ENCODE measurements around the gene NTN1. TPM values are rescaled to one million over a fixed set of nuclear protein-coding genes. Genes with fewer than 3 reads are reported as not detected.

NTN1 gene
- total RNA-seq, 4 donors from 2014 or later, result 5.9 to 11.6 (median 8.5) TPM

DNA sequence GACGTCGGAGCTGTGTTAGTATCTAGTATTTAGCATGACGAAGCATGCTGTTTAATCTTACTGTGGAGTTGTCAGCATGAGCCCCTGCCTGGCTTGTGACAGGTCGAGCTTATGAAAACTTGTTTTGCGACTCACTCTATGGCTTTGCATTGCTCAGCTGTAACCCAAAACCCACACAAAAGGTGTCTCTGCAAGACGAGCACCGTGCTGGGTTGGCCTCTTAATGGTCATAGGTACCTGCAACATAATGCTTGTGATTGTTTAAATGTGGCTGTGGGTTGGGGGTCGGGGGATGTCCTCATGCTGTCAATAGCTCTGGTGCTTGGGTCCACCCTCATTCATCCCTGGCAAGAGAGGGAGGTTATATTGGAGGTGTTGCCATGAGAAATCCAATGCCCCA is 5.4 kb downstream of the NTN1 start:
- intact Hi-C loops (cut with DNase I; ENCODE audit: low total_unique reads), result no loop called here
- WGBS, 2 donors, result 82 to 83% methylated on average over 8 of the region's 8 CpGs
- no peak for DNase-seq (ENCODE audit: low spot score in 2 of 2)
- no peak overlapping the region for H3K4me3 ChIP-seq (ENCODE audit: low read depth, poor library complexity, severe bottlenecking)
- no peak for TF ChIP-seq POLR2A (IDR thresholded peaks at IDR 0.05)
- TF ChIP-seq, protein P1, sequence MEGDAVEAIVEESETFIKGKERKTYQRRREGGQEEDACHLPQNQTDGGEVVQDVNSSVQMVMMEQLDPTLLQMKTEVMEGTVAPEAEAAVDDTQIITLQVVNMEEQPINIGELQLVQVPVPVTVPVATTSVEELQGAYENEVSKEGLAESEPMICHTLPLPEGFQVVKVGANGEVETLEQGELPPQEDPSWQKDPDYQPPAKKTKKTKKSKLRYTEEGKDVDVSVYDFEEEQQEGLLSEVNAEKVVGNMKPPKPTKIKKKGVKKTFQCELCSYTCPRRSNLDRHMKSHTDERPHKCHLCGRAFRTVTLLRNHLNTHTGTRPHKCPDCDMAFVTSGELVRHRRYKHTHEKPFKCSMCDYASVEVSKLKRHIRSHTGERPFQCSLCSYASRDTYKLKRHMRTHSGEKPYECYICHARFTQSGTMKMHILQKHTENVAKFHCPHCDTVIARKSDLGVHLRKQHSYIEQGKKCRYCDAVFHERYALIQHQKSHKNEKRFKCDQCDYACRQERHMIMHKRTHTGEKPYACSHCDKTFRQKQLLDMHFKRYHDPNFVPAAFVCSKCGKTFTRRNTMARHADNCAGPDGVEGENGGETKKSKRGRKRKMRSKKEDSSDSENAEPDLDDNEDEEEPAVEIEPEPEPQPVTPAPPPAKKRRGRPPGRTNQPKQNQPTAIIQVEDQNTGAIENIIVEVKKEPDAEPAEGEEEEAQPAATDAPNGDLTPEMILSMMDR (IDR thresholded peaks at IDR 0.05), result no peak

DNA sequence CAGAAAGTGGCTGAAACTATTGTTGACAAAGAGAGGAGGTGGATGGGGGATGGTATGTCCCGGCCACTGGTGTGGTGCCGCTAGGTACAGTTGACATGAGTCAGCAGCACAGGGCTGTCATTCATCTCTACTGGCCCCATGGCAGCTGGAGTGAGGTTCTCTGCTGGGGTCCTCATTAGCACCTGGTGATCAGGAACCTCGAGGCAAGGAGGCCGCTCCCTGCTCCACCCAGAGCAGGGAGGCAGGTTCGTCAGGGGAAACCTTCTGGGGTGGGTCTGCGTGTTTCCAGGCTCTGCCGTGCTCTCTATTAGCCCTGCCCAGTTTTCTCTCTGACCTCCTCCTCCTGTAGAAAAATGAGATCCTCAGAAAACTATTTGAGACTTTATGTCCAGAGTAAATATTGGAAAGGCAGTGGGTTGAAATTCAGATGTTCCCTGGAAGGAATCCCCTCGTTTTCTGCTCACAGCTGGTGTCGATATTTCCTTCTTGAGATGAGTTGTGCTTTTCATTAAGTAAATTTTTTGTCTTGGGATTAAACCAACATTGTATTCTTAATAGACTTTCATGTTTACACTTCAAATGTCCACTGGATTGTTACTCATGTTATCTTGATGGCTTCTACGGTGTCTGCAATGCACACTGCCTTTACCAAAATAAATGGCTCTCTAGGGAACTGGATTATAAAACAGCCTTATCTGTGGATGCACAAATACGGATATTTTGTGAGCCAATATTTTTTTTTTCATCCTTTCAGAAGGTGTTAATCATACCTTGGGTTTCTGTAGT is 7.1 kb downstream of the NTN1 start:
- TF ChIP-seq POLR2A (IDR thresholded peaks at IDR 0.05), result no peak
- TF ChIP-seq, protein P1 (IDR thresholded peaks at IDR 0.05), result no peak
- intact Hi-C loops (cut with DNase I; ENCODE audit: low total_unique reads), result no loop called here
- 60 to 64% methylated on average over 11 of the region's 11 CpGs for WGBS, 2 donors
- no peak overlapping the region for H3K4me3 ChIP-seq (ENCODE audit: low read depth, poor library complexity, severe bottlenecking)
- DNase-seq (ENCODE audit: low spot score in 2 of 2), result no peak

DNA sequence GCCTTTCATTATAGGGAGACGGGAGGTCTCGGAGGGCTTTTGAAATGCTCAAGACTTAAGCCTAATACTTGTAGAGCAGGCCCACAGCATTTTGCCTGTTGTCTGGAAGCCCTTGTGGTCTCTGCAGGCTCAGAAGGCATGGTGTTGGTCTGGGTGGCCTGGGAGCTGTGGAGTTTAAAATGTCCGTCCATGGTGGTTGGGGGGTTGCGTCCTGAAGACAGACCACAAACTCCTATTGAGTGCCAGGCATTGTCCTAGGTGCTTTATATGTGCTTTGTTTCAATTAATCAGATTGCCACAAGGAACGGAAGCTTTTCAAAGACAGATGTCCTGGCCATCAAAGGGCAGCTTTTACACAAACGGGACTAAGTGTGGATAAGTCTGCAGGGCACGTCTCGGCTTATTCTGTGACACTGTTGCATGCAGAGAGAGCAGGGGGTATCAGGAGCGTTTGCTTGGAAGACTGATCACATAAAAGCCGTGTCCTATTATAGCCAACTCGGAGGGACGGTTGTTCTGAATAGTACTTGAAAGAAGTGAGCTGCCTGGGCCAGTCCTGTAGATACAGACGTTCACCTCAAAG is 7.8 kb downstream of the NTN1 start:
- H3K4me3 ChIP-seq (ENCODE audit: low read depth, poor library complexity, severe bottlenecking), result no peak overlapping the region
- TF ChIP-seq POLR2A (IDR thresholded peaks at IDR 0.05), result no peak
- TF ChIP-seq, protein P1 (IDR thresholded peaks at IDR 0.05), result no peak
- no peak for DNase-seq (ENCODE audit: low spot score in 2 of 2)
- intact Hi-C loops (cut with DNase I; ENCODE audit: low total_unique reads), result no loop called here
- 87 to 90% methylated on average over 13 of the region's 13 CpGs for WGBS, 2 donors

DNA sequence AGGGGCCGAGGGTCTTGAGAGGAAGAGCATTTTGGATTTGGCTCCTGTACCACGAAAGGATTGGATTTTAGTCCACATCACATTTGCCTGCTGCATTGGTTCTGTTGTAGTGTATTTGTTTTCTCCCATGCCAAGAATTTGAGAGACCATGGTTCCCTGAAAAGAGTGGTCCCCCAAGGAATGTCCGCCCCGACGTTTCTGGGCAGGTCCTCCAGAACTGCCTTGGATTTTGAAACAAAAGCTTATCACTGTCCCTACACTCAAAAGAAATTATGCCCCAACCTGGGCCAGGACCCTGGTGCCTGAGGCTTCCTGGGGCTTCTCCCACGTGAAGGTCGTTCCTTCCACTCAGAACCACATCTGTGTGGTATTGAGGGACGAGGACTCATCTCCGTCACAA is 10.8 kb downstream of the NTN1 start:
- DNase-seq (ENCODE audit: low spot score in 2 of 2), result no peak
- TF ChIP-seq, protein P1 (IDR thresholded peaks at IDR 0.05), result no peak
- no peak for TF ChIP-seq POLR2A (IDR thresholded peaks at IDR 0.05)
- intact Hi-C loops (cut with DNase I; ENCODE audit: low total_unique reads), result no loop called here
- H3K4me3 ChIP-seq (ENCODE audit: low read depth, poor library complexity, severe bottlenecking), result no peak overlapping the region
- WGBS, 2 donors, result 77 to 79% methylated on average over 9 of the region's 9 CpGs

DNA sequence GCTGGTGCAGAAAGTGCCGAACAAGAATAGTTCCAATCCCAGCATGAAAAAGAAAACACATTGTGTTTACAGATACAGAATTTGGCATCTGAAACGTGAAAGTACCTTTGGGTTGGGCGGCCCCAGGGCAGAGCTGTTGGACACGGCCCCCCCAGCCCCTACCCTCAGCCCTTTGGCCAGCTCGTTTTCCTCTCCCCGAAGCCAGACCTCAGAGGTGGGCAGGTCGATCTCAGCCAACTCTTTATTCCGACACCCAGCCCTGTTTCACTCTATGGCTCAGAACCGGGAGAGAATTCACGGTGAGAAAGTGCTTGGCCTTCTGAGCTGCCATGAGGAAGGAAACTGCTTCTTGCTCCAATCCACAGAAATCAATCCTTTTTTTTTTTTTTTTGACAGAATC is 11.3 kb downstream of the NTN1 start:
- H3K4me3 ChIP-seq (ENCODE audit: low read depth, poor library complexity, severe bottlenecking), result no peak overlapping the region
- DNase-seq (ENCODE audit: low spot score in 2 of 2), result no peak
- TF ChIP-seq, protein P1 (IDR thresholded peaks at IDR 0.05), result no peak
- no peak for TF ChIP-seq POLR2A (IDR thresholded peaks at IDR 0.05)
- 65 to 80% methylated on average over 10 of the region's 10 CpGs for WGBS, 2 donors
- intact Hi-C loops (cut with DNase I; ENCODE audit: low total_unique reads), result no loop called here
